HG03565 (cell line): Measurements from ENCODE around the gene AVL9.
"Not testable (repeated sequence)": the region's sequence is repeated elsewhere in the genome, so short reads cannot be mapped to it uniquely, and the experiment has no call there.

ENCODE experiments used
- ATAC-seq: cut with Tn5 transposase; IDR thresholded peaks from one replicate; pipeline ENCODE4 v1.9.1; 2021; ENCODE audit warnings: mild to moderate bottlenecking, moderate library complexity; ENCODE audit not compliant: unreplicated experiment

AVL9 gene

DNA sequence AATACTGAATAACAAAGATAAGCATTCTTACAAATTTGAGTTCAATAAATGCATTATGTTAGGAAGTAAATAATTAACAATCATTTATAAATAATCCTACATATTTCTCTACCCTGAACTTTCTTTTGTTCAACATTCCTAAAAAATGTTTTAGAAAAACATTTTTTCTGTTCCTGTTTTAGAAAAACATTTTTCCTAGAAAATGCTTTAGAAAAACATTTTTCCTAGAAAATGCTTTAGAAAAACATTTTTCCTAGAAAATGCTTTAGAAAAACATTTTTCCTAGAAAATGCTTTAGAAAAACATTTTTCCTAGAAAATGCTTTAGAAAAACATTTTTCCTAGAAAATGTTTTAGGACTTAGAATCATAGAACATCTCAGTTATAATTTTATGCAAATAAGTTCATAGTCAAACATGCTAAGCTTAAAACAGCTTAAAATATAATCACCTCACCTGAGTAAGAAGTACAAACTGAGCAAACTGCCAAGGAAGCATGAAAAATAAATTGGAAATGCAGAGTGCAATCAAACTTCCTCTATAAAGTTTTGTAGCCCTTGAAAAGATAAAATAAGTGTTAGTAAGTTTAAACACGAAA, 139.6 kb downstream of the AVL9 start:
- not testable (repeated sequence) for ATAC-seq

DNA sequence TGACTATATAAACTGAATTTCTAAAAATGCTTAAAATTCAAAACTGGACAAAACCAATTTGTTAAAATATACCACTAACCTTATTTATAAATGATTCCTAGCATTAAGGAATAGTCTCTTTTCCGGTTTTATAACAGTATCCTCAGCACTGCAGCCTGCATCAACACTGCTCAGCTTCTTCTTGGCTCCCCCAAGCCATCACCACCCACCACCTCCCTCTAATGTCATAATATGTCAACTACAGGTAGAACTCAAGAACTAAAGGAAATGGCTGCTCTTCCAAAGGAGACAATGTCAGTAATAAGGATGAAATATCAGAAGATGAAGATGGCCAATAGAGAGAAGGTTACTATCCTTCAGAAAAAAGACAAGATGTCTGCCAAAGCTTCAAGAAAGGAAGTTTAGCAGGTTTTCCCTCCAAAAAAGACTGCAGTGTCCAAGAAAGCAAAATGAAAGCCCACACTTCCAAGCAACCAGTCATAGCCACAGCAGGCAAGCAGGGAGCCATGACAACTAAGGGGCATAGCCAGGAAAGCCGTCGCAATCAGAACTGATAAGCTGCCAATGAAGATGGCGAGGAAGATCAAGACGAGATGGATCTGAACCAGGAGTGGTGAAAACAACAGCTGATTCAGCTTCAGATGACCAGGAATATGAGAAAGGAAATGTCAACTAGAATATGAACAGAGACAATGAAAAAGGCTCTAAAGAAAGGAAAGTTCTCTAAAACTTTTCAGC, 141.6 kb downstream of the AVL9 start:
- ATAC-seq, result not testable (repeated sequence)

DNA sequence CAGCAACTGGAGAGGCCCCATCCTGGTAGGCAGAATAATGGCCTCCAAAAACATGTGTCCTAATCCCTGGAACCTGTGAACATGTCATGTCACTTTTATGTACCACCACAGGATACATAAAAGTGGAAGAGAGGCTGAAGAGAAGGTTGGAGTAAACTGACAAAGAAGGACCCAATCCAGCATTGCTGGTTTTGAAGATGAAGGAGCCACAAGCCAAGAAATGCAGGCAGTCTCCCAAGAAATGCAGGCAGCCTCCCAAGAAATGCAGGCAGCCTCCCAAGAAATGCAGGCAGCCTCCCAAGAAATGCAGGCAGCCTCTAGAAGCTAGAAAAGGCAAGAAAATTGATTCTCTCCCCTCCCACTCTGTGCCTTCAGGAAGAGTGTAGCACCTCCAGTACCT, 142.3 kb downstream of the AVL9 start:
- ATAC-seq, result not testable (repeated sequence)
